Activated naive CD4-positive, alpha-beta T cell treated with anti-CD3 and anti-CD28 coated beads, Interleukin-2, amount 50 U/mL, for 72 hours (primary cell): ENCODE data around the gene SLC27A1. TPM values are rescaled to one million over a fixed set of nuclear protein-coding genes. Genes with fewer than 3 reads are reported as not detected.
"Not testable (repeated sequence)": the region's sequence is repeated elsewhere in the genome, so short reads cannot be mapped to it uniquely, and the experiment has no call there.

Experiments used
- ATAC-seq, 2 donors: fragments of 150-1000 bp; cut with Tn5 transposase; 2 replicates each; pipeline ENCODE4 v1.10.0; 2021; ENCODE audit warnings: mild to moderate bottlenecking in 2 of 2, moderate library complexity in 2 of 2
- DNase-seq, 2 donors: peaks; one replicate each; pipeline ENCODE4 v3.0.0; 2021 to 2022; ENCODE audit warnings: low spot score in 2 of 2
- H3K27ac Mint-ChIP-seq, 2 donors: one replicate each; pipeline ENCODE4 v1.8.0; 2022; ENCODE audit warnings: mild to moderate bottlenecking in 2 of 2, mixed read lengths in 2 of 2
- H3K36me3 Mint-ChIP-seq, 2 donors: one replicate each; pipeline ENCODE4 v1.8.0; 2022; ENCODE audit warnings: mixed read lengths in 2 of 2
- H3K9me3 Mint-ChIP-seq, 2 donors: one replicate each; pipeline ENCODE4 v1.8.0; 2022; ENCODE audit warnings: mixed read lengths in 2 of 2
- total RNA-seq, 2 donors: library from RNA; stranded (reverse); gene quantifications; one replicate each; pipeline ENCODE4 v1.2.3, GENCODE V29; 2022

Gene SLC27A1
- total RNA-seq, 2 donors from 2014 or later = 5.8 to 6.3 TPM

DNA sequence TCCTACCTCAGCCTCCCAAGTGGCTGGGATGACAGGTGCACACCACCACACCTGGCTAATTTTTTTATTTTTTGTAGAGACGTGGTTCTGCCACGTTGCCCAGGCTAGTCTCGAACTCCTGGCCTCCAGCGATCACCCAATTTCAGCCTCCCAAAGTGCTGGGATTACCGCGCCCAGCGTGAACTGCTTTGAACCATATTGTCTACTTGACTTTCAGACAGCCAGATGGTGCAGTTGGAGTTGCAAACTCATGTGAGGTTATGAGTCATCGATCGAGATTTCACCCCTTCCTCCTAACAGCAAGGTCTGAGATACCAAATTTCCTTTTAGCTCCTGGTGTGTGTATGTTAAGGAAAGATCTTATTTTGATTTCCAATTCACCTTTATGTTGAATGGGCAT lies 2.7 kb downstream of the SLC27A1 start:
- no peak for DNase-seq
- H3K36me3 Mint-ChIP-seq = no peaks in the 10 kb centered on the region
- no peaks in the 10 kb centered on the region for H3K9me3 Mint-ChIP-seq
- ATAC-seq = no peak
- peak overlapping the region; percentile 46 to 57 for H3K27ac Mint-ChIP-seq

DNA sequence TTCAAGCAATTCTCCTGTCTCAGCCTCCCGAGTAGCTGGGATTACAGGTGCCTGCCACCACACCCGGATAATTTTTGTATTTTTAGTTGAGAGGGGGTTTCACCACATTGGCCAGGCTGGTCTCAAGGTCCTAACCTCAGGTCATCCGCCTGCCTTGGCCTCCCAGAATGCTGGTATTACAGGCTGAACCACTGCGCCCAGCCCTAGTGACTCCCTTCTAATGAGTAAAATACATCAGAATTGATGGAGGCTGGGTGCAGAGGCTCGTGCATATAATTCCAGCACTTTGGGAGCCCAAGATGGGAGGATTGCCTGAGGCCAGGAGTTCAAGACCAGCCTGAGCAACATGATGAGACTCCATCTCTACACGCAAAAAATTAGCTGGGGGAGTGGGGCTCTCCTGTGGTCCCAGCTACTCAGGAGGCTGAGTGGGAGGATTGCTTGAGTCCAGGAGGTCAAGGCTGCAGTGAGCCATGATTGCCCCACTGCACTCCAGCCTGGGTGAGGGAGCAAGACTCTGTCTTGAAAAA lies 4.8 kb downstream of the SLC27A1 start:
- not testable (repeated sequence) for H3K27ac Mint-ChIP-seq, H3K36me3 Mint-ChIP-seq, H3K9me3 Mint-ChIP-seq, ATAC-seq, DNase-seq

DNA sequence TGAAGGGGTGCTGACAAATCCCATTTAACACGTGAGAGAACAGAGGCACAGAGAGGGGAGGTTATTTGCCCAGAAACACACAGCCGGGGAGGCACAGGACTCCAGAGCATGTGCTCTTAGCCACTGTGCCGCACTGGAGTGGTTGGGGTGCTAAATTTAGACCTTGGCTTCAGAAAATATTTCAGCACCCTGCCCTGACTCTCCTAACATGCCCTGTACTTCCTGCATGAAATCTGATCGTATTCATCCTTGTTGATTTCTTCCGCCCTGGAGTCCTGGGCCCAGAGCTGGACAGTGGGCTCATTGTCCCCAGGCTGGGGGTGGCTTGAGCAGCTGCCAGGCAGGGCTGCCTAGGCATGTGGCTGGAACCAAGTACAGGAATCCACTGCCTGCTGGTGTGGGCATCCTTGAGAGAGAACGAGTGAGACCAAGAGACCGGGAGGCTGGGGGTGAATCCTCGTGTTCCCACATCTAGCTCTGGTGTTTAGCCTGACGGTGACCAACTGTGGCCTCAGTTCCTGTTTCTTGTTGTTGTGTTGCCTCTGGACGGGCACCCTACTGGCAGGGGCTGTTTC lies 5.3 kb downstream of the SLC27A1 start:
- no peaks in the 10 kb centered on the region for H3K36me3 Mint-ChIP-seq
- no peaks in the 10 kb centered on the region for H3K9me3 Mint-ChIP-seq
- no peak for ATAC-seq
- H3K27ac Mint-ChIP-seq = no peak overlapping the region
- no peak for DNase-seq

DNA sequence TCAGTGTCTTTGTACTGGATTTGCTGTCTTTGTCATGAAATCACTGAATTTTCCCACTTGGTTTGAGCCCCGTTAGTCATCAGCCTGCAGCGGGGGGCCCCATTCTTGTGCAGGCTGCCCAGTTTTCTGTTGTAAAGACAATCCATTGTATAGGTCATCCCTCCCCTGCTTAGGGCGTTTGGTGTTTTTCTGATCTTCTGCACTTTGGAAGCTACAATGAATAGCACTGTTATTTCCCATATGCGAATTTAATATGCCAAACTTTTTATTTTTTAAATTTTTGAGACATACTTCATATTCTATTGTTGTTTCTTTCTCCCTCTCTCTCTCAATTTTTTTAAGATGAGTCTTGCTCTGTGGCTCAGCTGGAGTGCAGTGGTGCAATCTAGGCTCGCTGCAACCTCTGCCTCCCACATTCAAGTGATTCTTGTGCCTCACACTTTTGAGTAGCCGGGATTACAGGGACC lies 9.0 kb downstream of the SLC27A1 start:
- no peak for ATAC-seq
- no peak for DNase-seq
- Mint-ChIP-seq H3K9me3 (no peaks in the 10 kb centered on the region), H3K27ac (no peak overlapping the region), H3K36me3 (no peaks in the 10 kb centered on the region)

DNA sequence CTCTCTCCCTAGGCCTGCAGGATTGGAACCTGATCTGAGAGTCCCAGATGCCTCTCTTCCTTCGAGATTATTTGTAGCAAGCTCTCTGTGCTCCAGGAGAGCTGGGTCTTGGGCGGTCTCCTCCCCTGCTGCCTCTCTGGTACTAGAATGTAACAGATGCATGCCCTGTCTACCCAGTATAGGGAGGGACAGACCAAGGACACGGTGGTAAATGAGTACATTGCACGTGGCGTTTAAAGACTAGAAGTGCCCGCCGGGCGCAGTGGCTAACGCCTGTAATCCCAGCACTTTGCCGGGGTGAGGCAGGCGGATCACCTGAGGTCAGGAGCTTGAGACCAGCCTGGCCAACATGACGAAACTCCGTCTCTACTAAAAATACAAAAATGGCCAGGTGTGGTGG lies 11.7 kb downstream of the SLC27A1 start:
- ATAC-seq = no peak

DNA sequence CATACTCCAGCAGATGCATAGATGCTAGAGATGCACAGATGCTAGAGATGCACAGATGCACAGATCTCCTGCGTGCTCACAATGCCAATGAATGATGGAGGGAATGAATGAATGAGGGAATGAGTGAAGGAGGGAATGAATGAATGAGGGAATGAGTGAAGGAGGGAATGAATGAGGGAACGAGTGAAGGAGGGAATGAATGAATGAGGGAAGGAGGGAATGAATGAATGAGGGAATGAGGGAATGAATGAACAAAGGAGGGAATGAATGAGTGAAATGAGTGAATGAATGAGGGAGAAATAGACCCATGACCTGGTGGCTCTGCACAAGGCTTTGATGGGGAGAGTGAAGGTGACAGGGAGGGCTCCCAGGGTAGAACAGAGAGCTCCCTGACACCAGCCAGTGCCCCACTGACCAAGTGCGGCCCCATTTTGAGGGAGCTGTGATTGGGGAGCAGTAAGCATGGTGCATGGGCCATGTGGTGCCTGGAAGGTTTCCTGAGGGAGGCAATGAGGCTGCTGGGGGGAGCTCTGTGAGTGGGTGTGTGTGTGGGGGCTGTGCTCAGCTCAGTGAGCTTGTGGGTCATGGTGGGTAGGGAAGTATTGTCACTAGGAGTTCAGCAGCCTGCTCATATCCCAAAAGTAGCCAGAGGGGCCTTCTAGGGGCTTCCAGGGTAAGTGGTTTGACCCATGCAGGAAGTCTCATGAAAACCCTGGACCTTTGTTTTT lies 12.7 kb downstream of the SLC27A1 start:
- no peak overlapping the region for H3K27ac Mint-ChIP-seq
- no peaks in the 10 kb centered on the region for H3K9me3 Mint-ChIP-seq
- no peak for ATAC-seq
- H3K36me3 Mint-ChIP-seq = no peaks in the 10 kb centered on the region
- DNase-seq = no peak

More for the DNA sequence above, 11.7 kb downstream of the SLC27A1 start:
- no peak for DNase-seq
- Mint-ChIP-seq H3K36me3 (no peaks in the 10 kb centered on the region), H3K9me3 (no peaks in the 10 kb centered on the region), H3K27ac (no peak overlapping the region)

DNA sequence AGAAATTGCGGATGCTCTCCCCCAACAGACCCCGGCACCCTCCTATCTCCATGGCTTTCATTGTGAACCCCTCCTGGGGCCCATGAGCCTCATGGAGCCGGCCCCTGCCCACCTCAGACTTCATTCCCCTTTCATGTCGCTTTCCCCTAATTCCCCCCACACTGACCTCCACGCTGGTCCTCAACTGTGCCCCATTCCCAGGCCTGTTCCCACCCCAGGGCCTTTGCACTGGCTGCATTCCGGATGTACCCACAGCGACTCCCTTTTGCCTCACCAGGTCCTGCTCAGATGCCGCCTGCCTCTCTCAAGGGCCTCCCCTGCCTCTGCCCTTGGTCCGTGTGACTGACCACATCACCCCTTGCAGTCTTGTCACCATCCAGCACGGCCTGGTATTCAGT lies 13.3 kb downstream of the SLC27A1 start:
- DNase-seq = no peak
- no peaks in the 10 kb centered on the region for H3K9me3 Mint-ChIP-seq
- ATAC-seq = no peak
- no peak overlapping the region for H3K27ac Mint-ChIP-seq
- H3K36me3 Mint-ChIP-seq = no peaks in the 10 kb centered on the region

DNA sequence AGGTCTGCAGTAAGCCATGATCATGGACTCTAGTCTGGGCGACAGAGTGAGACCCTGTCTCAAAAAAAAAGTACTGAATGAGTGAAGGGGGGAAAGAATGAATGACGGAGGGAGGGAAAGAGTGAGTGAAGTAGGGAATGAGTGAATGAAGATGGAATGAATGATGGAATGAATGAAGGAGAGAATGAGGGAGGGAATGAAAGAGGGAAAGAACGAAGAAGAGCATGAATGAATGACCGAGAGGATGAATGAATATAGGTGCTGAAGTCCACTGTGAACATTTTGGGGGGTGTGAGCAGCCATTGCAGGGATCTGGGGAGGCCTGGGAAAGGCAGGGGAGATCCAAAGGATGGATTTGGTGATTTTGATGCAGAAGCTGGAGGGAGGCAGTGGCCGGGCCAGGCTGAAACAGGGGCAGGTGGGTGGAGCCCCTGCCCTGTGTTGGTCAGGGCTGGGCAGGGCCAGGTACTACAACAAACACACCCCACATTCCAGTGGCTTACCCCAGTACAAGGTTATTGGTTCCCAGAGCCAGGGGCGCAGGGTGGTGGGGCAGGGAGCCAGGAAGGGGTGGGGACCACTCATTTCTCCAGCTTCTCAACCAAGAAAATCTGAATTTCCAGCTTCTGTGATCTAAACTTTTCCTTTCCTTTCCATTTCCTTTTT lies 14.3 kb downstream of the SLC27A1 start:
- DNase-seq (no peak), ATAC-seq (no peak)
- H3K36me3 Mint-ChIP-seq = peaks cover 0 to 5% of the 10 kb centered on the region in 2 donors
- peak overlapping the region in 1 of 2 donors; percentile 19 for H3K27ac Mint-ChIP-seq
- H3K9me3 Mint-ChIP-seq = no peaks in the 10 kb centered on the region

DNA sequence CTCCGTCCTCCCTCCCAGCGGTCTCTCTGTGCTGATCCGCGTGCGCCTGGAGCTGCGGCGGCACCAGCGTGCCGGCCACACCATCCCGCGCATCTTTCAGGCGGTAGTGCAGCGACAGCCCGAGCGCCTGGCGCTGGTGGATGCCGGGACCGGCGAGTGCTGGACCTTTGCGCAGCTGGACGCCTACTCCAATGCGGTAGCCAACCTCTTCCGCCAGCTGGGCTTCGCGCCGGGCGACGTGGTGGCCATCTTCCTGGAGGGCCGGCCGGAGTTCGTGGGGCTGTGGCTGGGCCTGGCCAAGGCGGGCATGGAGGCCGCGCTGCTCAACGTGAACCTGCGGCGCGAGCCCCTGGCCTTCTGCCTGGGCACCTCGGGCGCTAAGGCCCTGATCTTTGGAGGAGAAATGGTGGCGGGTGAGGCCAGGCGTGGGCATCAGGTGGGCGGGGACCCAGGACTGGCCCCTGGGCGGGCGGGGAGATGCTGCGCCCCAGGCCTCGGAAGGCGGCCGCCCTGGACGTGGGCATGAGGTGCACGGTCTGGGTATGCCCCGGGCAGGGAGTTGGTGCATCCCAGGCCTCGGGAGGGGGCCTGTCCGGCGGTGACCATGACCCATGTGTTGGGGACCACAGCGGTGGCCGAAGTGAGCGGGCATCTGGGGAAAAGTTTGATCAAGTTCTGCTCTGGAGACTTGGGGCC lies 16.4 kb downstream of the SLC27A1 start:
- Mint-ChIP-seq H3K36me3 (peaks cover 0 to 6% of the 10 kb centered on the region in 2 donors), H3K27ac (no peak overlapping the region), H3K9me3 (no peaks in the 10 kb centered on the region)
- no peak for ATAC-seq
- DNase-seq = no peak

DNA sequence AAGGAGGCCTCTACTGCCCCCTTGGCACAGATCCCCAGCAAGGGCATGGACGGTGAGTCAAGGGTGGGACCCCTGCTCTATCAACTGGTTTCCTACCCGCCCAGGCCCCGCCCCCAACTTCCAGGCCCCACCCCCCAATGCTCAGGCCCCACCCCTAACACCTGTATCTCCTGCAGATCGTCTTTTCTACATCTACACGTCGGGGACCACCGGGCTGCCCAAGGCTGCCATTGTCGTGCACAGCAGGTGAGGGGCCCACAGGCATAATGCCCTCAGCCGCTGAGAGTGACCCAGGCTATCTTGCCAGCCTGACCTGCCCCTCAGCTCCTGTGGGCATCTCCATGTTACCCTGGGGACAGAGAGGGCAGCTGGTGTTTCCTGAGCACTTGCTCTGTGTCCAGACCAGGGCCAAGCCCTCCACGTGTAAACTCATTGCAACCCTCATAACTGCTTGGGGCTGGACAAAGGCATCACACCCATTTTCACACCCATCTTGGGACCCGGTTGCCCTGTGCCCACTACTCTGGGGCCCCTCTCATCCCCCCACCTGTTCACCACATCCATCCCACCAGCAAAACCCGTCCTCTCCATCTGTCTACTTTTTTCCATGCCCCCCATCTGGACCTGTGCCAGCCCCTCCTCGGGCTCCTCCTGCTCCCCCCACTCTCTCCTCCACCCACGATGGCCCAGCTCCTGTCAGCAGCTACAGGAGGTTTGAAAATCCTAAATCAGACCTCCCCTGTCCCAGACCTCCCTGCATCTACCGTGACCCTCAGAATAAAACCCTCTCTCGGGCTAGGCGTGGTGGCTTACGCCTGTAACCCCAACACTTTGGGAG lies 17.2 kb downstream of the SLC27A1 start:
- no peaks in the 10 kb centered on the region for H3K9me3 Mint-ChIP-seq
- peaks cover 0 to 6% of the 10 kb centered on the region in 2 donors for H3K36me3 Mint-ChIP-seq
- ATAC-seq (no peak), DNase-seq (no peak)
- no peak overlapping the region for H3K27ac Mint-ChIP-seq

DNA sequence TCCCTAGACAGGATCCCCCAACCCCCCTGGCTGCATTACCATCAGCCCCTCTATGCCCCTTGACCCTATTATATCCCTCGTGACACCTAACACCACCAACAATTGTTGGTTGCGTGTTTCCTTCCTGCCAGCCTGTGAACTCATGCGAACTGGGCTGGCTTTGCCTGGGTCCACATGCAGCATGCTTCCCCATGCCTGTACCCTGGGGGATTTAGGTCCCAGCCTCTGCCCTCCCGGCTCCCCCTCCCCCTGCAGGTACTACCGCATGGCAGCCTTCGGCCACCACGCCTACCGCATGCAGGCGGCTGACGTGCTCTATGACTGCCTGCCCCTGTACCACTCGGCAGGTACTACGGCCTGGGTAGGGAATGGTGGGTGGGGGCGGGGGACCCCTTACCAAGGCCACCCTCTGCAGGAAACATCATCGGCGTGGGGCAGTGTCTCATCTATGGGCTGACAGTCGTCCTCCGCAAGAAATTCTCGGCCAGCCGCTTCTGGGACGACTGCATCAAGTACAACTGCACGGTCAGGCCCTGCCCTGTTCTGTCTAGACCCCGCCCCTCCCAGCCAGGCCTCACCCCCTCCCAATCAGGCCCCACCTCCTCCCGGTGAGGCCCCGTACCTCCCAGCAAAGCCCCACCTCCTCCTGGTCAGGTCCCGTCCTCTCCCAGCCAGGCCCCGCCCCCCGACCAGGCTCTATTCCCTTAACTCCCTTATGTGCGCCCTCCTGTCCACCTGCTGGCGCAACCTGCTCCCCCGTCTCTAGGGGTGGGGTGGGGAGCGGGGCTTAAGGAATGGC lies 18.5 kb downstream of the SLC27A1 start:
- no peaks in the 10 kb centered on the region for H3K9me3 Mint-ChIP-seq
- H3K27ac Mint-ChIP-seq = peak overlapping the region; percentile 23 to 44
- H3K36me3 Mint-ChIP-seq = peaks cover 0 to 6% of the 10 kb centered on the region in 2 donors
- ATAC-seq (peak; percentile 73 to 99), DNase-seq (peak in 1 of 2 donors; percentile 76)

DNA sequence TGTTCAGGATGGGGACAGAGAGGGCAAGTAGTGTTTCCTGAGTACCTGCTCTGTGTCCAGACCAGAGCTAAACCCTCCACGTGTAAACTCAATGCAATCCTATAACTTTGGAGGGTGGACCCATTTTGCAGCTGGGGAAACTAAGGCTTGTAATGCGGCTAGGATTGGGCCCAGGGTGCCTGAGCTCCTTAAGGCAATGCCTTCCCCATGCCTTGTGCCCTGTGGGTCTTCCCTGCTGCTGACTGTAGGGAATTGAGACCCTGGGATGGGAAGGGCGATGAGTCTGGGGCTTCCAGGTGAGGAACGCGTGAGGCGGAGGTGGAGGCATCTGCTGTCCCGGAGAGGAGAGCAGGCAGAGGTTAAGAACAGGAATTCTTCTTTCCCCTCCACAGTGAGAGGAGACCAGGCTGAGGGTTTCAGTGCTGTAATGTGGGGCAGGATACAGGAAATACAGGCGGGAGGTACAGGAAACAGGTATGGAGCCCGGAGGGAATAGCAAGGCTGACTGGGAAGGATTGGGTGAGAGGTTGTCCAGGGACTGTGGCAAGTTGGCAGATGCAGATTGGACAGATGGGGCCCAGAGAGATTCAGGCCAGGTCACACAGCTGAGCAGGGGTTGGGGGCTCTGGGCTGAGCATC lies 19.2 kb downstream of the SLC27A1 start:
- ATAC-seq = no peak
- Mint-ChIP-seq H3K27ac (peak overlapping the region; percentile 19 to 44), H3K36me3 (peaks cover 0 to 6% of the 10 kb centered on the region in 2 donors), H3K9me3 (no peaks in the 10 kb centered on the region)
- DNase-seq = no peak

DNA sequence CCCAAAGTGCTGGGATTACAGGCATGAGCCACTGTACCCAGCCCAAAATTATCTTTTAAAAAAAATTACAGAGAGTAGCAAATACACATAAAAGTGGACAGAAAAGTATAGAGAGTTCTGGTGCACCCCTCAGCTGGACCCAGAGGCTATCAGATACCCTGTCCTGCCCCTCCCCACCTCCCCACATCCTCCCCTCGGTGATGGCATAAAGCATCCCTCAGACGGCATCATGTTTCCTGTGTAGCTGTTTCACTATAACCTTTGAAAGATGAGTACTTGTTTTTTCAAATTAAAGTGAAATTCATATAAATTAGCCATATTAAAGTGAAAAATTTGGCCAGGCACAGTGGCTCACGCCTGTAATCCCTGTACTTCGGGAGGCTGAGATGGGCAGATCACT lies 20.1 kb downstream of the SLC27A1 start:
- Mint-ChIP-seq H3K36me3 (peaks cover 0 to 6% of the 10 kb centered on the region in 2 donors), H3K27ac (no peak overlapping the region), H3K9me3 (no peaks in the 10 kb centered on the region)
- DNase-seq (no peak), ATAC-seq (peak in 1 of 2 donors; percentile 45)

DNA sequence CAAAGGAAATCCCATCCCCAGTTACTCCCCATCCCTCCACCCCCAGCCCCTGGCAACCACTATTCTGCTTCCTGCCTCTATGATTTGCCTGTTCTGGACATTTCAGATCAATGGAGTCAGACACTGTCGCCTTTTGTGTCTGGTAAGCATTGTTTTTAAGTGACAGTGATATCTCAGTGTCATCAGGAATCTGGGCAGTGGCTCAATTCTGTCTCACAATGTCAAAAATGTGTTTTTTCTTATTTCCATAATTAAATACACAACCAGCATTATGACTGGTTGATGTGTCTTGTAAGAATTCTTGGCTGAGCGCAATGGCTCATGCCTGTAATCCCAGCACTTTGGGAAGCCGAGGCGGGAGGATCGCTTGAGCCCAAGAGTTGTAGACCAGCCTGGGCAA lies 21.0 kb downstream of the SLC27A1 start:
- H3K9me3 Mint-ChIP-seq = no peaks in the 10 kb centered on the region
- H3K27ac Mint-ChIP-seq = no peak overlapping the region
- peaks cover 0 to 6% of the 10 kb centered on the region in 2 donors for H3K36me3 Mint-ChIP-seq
- DNase-seq (no peak), ATAC-seq (no peak)
